B cell (primary cell): ENCODE results near the gene BMP7.

Experiments used
- CTCF ChIP-seq: fragments of 200-600 bp; IDR thresholded peaks from one replicate; pipeline ENCODE4 v1.8.0; 2022; ENCODE audit warnings: antibody characterized with exemption, mild to moderate bottlenecking
- EZH2 ChIP-seq: IDR thresholded peaks from 2 replicates; pipeline ENCODE4 v1.6.1; 2012; ENCODE audit warnings: borderline replicate concordance, low read depth, mild to moderate bottlenecking, moderate library complexity, low read length; ENCODE audit not compliant: insufficient read depth, poor library complexity, severe bottlenecking

DNA sequence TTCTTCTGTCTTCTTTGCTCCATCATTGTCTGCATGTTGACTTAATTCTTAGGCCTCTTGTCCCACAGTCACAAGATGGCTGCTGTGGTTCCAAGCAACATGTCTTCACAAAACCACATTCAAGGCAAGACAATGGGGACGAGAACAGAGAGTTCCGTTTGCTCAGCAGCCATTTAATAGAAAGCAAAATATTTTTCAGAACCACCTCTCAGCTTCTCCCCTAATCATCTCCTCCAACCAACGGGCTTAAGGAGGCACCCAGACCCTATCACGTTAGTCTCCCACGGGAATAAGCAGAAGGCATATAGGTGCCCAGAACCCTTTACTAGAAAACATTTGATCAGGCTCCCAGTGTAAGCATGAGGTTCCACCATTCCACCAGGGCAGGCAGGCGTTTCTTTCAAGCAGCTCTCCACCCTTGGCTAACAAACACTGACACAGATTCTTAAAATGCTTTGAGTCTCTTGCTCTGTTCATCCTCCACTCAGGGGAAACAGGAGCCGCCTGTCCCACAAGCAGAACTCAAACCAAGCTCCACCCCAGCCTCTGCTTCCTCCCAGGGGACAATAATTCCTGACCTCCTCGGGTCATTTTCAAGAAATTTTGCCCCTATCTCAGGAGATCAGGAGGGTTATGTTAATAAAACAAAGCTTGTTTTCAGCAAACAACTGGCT lies 19.0 kb downstream of the BMP7 start:
- TF ChIP-seq CTCF (no peak), EZH2 (no peak)
